Frontal cortex (tissue), 4 donors: Measurements from ENCODE around the gene BMPR1B. TPM values are rescaled to one million over a fixed set of nuclear protein-coding genes. Genes with fewer than 3 reads are reported as not detected.
A peak's percentile ranks its signal among the peaks of the same experiment; 100 is the strongest.
"Not testable (repeated sequence)": the region's sequence is repeated elsewhere in the genome, so short reads cannot be mapped to it uniquely, and the experiment has no call there.

Source experiments
- DNase-seq, 2 donors: peaks; one replicate each; pipeline ENCODE4 v3.0.0; 2012; ENCODE audit warnings: low spot score in 2 of 2
- FAIRE-seq: peaks from 2 replicates; lab custom pipeline; 2012; peaks lifted over from hg19 to GRCh38; lab: Jason Lieb, UNC
- total RNA-seq: library from RNA; depleted of rRNA; stranded (reverse); fragments of >200 nt; gene quantifications from one replicate; pipeline ENCODE4 v1.2.3, GENCODE V29; 2014
- donor health status: control.
- donor health status: control.
- donor health status: control.

The BMPR1B gene
- total RNA-seq, 1 donor from 2014 or later, result 8.2 TPM

DNA sequence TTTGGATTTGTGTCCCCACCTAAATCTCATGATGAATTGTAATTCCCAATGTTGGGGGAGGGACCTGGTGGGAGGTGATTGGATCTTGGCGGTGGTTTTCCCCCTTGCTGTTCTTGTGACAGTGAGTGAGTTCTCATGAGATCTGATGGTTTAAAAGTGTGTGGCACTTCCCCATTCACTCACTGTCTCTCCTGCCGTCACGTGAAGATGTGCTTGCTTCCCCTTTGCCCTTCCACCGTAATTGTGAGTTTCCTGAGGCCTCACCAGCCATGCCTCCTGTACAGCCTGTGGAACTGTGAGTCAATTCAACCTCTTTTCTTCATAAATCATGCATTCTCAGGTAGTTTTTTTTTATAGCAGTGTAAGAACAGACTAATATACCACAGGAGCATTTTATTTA is 304.0 kb downstream of the BMPR1B start:
- not testable (repeated sequence) for FAIRE-seq, DNase-seq

DNA sequence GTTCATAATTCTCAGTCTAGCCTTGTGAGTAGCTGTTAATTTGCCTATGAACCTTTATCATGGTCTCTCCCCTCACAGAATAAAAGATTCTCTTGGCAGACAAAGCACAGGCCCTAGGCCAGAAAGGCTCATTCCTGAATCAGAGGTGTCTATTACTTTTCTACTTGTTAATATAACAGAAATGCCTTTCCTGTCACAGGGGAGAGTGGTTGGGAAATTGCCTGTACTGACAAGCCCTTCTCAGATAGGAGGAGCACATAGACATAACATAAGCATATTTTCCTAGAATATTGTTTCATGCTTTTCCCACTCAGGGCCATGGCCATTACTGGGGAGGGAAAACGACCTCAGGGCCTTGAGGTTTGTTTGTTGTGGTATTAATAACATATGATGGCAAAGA is 308.3 kb downstream of the BMPR1B start:
- DNase-seq, result no peak
- FAIRE-seq, result no peak

DNA sequence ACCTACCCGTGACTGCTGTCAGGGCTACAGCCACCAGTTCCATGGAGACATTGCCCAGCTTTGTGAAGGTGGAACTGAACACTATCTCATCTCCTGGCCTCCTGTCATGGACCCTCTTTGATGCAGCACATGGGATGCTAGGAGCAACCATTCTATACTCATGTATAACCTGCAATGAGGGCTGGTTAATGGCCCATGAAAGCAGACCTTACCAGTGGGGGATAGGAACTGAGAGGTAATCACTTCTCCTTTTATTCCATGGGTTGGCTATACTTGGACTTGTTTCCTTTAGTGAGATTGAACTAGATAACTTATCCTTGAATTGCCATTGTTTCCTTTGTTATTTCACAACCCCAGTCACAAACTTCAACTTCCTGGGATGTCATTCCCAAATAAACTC is 310.6 kb downstream of the BMPR1B start:
- no peak for FAIRE-seq
- no peak for DNase-seq

DNA sequence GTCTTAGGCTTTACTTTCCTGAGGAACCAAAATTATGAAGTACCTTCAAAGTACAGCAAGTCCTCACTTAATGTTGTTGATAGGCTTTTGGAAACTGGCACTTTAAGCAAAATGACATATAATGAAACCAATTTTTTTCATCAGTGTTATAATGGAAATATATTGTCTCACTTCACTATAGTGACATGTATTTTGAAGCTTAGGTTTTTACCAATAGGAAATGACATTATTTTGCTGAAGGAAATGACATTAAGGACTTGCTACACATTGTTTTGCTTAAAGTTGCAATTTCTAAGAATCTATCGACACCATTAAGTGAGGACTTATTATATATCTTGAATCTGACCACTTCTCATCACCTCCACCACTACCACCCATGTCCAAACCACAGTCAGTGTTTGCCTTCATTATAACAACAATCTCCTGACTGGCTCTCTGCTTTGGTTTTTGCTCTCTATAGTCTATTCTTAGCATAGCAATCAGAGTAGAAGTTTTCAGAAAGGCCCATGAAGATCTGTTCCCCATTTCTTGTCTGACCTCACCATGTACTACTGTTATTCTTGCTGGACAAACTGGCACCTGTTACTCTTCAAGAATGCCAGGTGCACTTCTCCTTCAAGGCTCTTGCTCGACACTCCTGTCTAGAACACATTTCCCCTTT is 311.2 kb downstream of the BMPR1B start:
- DNase-seq, result no peak
- FAIRE-seq, result no peak

DNA sequence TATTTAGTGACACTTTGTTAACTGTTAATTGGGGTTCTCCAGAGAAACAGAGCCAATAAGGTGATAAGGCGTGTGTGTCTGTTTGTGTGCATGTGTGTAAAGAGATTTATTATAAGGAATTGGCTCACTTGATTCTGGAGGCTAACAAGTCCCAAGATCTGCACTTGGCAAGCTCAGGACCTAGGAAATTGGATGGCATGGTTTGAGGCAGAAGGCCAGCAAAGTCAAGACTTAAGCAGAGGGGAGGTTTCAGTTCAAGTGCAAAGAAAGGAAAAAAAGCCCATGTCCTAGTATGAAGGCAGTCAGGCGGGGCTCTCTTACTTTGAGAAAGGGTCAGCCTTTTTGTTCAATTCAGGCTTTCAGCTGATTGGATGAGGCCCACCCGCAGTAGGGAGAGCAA is 314.1 kb downstream of the BMPR1B start:
- DNase-seq, result no peak

DNA sequence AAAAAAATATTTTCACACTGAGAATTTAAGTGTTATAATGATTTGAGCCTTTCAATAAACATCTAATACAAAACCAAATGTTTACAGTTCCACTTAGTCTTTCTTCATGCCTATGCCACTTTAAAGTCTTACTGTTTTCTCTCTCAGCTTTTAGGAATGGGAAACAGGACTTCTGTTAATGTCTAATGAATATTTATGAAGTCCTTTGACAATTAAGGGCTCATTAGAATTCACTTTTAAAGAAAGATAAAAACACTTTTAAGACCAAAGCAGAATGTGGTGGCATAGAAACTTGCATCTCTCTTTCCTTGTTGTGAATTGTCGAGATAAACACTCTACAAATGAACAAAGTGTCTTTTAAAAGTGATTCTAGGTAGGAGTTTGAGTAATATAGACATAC is 315.9 kb downstream of the BMPR1B start:
- DNase-seq (no peak), FAIRE-seq (no peak)

More for the DNA sequence above, 314.1 kb downstream of the BMPR1B start:
- FAIRE-seq, result no peak

DNA sequence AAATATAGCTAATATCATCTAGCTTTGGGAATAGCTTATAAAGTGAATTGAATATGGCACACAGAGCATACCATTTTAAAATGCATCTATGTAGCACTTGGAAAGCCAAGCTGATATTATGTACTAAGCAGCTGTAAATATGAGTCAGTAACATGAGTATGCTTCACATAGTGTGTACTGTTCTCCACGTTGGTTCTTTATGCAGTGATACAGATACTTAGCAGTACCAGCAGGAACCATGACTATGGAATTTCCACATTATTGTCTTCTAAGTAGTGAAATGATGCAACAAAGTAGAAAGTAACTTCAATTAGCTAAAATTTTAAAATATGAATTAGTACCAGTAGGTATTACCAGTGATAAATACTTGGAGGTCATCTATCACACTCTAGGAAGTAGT is 320.1 kb downstream of the BMPR1B start:
- no peak for DNase-seq
- no peak for FAIRE-seq

DNA sequence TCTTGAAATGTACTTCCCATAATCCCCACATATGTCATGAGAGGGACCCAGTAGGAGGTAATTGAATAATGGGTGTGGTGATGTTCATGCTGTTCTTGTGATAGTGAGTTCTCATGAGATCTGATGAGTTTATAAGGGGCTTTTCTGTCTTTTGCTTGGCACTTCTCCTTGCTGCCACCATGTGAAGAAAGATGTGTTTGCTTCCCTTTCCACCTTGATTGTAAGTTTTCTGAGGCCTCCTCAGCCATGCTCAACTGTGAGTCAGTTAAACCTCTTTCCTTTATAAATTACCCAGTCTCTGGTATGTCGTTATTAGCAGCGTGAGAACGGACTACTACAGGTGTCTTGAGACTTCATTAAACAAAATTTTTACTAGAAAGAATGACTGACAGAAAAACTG is 323.2 kb downstream of the BMPR1B start:
- DNase-seq (no peak), FAIRE-seq (no peak)

DNA sequence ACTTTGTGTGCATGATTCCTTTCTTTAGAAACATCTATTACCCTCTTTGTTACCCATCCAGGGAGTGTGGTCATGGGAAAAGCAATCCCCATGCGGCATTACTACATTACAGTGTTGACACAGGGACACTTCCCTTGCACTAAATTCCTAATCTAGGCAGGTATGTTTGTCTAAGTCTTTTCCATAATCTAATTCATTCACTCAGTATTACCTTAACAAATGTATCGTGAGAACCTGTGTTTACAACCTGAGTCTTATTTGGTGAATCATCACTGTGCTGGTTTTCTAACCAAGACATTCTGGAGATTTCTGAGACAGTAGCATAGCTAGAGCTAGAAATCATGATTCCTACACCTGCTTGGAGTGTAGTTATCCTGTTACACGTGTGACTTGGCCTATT is 326.8 kb downstream of the BMPR1B start:
- no peak for FAIRE-seq

DNA sequence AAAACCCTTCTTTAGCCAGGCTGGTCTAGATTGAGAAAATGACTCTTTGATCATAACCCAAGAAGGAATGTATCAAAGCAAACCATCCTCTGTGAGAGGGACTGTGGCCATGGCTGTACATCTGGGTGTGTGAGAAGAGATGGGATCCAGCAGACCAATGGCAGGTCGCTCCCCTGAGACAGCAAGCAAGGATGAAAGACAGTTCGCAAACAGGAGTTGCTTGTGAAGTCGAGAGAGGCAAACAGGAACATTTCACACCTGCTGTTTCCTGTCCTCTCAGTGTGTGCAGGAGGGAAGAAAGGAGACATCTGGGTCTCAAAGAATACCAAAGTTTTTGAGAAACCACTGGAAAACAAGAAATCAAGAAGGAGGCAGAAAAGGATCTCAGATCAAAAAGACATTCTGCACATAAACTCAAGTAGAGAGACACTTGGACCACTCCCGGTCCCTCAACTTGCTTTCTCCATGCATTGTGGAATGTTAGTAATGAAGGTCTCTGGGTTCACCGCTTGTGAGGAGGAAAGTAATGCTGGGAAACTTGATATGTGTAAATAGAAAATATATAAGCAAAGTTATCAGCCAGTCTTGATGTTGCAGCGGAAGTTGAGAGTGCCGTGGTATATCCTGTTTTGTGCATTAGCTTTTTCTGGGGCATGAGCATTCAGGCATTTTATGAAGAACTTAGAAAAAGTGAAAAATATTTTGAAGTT is 327.5 kb downstream of the BMPR1B start:
- FAIRE-seq, result no peak
- DNase-seq, result no peak

More for the DNA sequence above, 326.8 kb downstream of the BMPR1B start:
- no peak for DNase-seq

DNA sequence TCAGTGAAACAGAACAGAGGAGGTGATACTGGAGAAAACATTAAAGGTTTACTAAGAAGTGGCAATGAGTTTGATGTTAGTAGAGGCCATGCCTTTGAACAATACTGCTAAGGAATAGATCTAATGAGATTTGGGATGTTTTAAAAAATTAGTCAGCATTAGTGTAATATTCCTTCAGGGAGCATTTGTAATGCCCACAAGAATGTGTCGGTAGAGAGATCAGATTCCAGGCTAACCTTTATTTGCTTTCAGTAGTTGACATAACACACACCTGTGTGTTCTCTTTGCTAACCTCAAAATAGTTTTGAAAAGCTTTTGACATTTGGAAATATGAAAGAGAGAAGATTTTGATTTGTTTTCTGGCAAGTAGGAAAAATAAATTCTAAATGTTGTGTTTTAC is 328.8 kb downstream of the BMPR1B start:
- FAIRE-seq (no peak), DNase-seq (no peak)

DNA sequence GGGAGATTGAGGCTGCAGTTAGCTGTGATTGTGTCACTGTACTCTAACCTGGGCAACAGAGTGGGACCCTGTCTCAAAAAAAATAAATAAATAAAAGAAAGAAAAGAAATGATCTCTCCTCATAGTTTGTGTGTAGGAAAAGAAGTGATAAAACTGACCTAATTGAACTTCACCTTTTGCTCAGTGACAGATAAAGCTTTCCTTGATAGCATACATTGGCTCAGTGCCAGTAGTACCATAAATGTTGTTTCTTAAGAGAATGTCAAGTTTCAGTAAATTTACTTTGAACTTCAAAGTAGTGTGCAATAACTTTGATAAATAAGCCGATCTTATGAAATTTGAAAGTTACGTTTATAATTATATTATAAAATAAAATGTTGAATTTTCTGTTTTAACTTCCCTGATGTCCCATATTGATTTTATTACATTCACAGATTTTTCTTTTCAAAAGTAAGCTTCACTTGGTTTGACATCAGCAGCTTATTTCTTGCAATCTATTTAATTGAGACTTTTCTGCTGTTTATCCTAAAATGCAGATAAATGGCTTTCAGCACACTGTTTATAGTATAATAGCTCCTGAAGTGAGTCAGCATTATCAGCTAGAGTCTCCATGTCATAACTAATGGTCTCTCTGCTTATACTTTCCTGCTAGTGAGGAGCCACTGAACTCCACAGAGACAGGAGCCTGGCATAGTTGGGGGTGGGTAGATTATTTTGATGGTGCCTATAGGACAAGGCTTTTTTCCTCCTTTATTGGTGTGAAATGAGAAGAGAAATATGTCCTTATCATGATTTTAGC is 330.1 kb downstream of the BMPR1B start:
- DNase-seq (no peak), FAIRE-seq (no peak)

DNA sequence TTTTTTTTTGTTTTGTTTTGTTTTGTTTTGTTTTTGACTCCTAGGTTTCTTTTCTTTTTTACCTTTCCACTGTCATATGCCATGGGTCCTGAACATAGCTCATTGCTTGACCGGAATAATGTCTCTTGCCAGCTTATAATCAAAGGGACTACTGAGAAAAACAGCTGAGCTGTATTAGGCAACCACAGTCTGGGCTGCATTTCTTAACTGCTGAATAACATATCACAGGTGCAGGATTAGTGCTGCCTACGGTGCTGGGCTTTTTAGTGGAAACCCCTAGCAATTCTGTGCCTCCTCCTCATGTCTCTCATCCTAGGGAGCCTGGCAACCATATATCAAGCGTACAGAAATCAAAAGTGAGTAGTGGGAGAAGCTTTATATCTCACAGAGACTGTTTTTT is 333.5 kb downstream of the BMPR1B start:
- DNase-seq (no peak), FAIRE-seq (no peak)

DNA sequence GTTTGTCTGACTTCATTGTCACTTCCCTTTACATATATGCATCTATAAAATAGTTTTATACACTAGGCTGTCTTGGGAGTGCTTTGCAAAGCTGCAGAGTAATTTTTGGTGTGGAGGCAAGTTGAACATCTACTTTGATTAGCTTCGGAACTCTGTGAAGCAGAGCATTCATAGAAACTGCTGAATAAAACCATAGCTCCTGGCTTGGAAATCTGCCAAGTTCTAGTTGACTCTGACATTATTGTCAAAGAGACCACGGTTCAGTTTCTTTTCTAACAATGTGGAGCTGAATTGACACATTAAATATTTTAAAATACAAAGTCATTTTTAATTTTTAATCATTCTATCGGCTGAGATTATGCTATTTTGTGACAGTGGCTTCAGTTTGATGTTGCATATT is 335.0 kb downstream of the BMPR1B start:
- FAIRE-seq, result no peak
- no peak for DNase-seq

DNA sequence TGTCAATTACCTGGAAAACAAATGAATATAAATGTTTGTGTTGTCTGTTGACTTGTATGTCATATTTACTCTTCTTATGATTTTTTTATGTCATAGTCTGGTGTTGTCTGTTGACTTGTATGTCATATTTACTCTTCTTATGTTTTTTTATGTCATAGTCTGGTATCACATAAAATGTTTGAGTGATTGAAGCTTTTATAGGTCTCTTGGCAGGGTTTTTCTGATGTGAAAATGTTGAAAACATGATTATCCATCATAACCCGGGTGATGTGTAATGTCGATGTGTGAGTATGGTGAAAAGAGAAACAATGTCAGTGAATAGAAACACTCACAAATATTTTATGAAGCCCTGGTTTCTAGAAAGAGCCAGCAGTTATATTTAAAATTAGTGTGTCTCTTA is 335.7 kb downstream of the BMPR1B start:
- DNase-seq, result no peak
- no peak for FAIRE-seq

DNA sequence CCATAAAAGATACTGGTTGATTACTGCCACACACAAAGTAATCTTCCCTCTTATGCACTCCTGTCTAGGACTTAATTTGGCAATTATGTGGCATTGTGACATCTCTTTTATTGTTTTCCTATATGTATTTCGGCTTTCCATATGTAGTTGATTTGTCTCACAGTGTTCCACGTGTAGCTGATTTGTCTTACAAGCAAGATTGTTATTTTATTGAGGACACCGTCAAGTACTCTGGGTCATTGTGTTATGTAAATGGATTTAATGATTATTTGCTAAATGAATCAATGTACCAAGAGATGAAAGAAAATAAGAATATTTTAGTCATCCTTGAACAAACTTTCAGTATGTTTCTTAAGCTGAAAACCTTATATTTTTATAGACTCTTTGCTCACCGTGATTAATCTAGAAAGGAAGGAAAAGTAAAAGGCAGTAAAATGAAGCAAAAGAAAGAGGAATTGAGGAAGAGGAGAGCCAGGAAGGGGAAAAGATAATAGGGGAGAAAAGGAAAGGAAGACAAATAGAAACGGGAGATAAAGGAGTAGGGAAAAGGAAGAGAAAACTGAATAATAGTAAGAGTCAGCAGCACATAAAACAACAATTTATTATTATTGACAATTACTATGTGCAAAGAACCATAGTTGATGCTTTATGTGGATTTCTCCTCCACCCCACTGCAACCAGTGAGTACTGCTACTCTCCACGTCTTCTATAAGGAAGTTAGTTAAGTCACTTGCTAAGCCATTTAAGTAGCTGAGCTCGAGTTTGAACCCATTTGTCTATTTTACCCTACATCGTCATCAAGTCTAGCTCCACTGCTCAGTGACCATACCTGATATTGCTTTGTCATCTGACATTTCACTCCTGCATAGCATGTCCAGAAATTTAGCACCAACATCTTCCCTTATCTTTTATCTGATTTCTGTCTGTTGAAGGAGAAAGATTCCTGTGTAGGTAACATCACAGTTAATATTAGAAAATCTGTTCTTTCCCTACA is 336.5 kb downstream of the BMPR1B start:
- DNase-seq (no peak), FAIRE-seq (no peak)

DNA sequence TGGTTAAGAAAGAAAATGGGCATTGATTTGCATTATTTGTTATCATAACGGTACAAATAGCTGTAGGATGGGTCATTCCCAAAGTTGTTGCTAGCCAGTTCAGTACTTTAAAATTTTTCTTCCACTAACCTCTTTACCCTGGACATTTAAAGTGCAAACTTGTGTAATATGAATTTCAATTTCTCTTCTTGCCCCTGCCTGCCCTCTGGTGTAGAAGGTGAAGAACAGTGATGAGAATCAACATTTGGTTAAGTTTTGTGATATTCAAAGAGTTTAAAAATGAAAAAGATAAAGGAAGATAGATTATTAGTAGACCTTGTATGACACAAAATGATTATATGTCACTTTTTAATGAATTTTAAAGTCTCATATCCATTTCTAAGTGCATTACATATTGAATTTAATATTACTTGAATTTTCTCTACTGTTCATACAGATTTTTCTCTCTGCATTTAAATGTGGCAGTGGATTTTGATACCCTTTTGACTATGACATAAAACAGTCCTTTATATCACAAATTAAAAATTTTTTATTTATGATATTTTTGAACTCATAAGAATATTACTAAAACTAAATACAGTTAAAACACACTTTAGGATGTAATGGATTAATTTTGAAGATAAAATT is 337.7 kb downstream of the BMPR1B start:
- DNase-seq (peak in 1 of 2 donors; percentile 2), FAIRE-seq (peak; percentile 50)

DNA sequence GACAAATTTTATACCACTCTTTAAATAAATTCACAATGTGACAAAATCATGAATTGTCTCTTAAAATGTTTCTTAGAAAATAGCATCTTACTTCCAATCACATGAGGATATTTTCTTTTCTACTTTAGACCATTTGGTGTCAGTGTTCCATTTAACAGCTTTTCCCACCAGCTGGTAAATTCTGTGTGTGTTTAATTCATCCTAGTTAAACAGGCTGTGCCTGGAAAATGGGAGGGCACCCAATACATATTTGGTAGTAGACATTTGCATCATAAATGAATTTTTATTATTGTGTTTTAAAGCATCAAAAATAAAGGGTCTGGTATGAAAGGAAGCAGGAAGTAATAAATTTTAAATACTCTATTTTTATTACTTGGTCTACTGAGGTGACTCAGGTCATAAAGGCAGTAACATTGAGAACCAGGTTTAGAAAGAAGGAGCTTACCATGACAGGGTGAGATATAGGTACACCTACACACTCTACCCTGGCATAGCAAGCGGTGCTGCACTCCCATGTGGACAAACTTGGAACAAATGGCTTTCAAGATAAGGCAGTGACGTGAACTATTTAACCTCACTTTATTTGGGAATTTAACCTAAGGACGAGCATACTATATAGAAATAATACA is 344.5 kb downstream of the BMPR1B start:
- no peak for DNase-seq
- no peak for FAIRE-seq

DNA sequence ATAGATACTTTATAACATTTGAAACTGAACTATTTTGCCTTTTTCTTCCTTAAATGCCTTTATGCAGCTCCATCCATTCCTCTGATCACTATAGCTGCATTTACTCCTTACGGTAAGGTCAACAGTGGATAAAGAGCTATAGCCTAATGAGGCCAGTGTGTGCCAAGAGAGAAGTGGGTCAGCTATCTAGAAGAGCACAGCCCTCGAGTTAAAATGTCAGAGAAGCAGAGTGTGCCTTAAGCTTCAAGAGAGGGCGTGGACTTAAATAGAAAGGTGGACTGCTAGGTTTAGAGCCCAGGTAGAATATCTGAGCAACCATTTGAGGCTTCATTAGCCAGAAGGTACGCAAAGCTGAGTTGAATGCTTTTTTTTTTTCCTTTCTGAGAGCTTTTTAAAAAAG is 347.4 kb downstream of the BMPR1B start:
- FAIRE-seq, result no peak
- no peak for DNase-seq
